ENCODE data around the gene ENGASE. TPM values are rescaled to one million over a fixed set of nuclear protein-coding genes. Genes with fewer than 3 reads are reported as not detected.
"Not testable (repeated sequence)": the region's sequence is repeated elsewhere in the genome, so short reads cannot be mapped to it uniquely, and the experiment has no call there.

ENGASE gene
- total and polyA plus RNA-seq, 2 of the 4 experiments (the other 2 are of a cell fraction) = 3.9 to 12.1 TPM

GRCh38 chr17:79030636-79031035 is 44.0 kb upstream of the ENGASE start:
- H2BK15ac ChIP-seq (ENCODE audit: low read depth, low read length); H3K9me3 ChIP-seq (ENCODE audit: control insufficient read depth, insufficient read depth, low read length); H3K27me3 ChIP-seq (ENCODE audit: control insufficient read depth, insufficient read depth, low read length); H2AK5ac ChIP-seq (ENCODE audit: low read depth, low read length); BruUV-seq (replicated peaks); in situ Hi-C loops (cut with MboI; ENCODE audit: low sequenced_read_pairs); H3K56ac ChIP-seq (ENCODE audit: extremely low read depth, insufficient read depth, low read length); DNase-seq; H3K18ac ChIP-seq (ENCODE audit: low read depth, low read length); CTCF ChIA-PET; POLR2A ChIA-PET (ENCODE audit: unreplicated experiment); H3K4me2 ChIP-seq (ENCODE audit: low read depth, low read length); H4K8ac ChIP-seq (ENCODE audit: low read depth in 2 of 2, low read length in 2 of 2); H3K14ac ChIP-seq (replicated peaks; ENCODE audit: low read depth, low read length); H2AK9ac ChIP-seq (replicated peaks; ENCODE audit: low read depth, low read length, poor library complexity); H4K5ac ChIP-seq (ENCODE audit: low read depth, low read length); H2AFZ ChIP-seq (replicated peaks; ENCODE audit: low read length, poor library complexity); H2BK120ac ChIP-seq (ENCODE audit: low read depth, low read length); H4K20me1 ChIP-seq (ENCODE audit: insufficient read depth, low read length); H3K4me3 ChIP-seq (ENCODE audit: insufficient read depth, low read depth, low read length); H2BK20ac ChIP-seq (ENCODE audit: low read depth, low read length); H3K4ac ChIP-seq (ENCODE audit: low read depth, low read length); ATAC-seq (ENCODE audit: low read depth); H3K9ac ChIP-seq (ENCODE audit: low read depth, low read length); H3K27ac ChIP-seq (ENCODE audit: insufficient read depth, low read length); H3K23ac ChIP-seq (ENCODE audit: low read depth, low read length); dilution Hi-C loops (cut with HindIII; ENCODE audit: low sequenced_read_pairs, unreplicated experiment); H2BK5ac ChIP-seq (ENCODE audit: low read depth, low read length, poor library complexity, severe bottlenecking); H4K91ac ChIP-seq (ENCODE audit: insufficient read depth, low read depth, low read length); H3K36me3 ChIP-seq (ENCODE audit: control insufficient read depth, insufficient read depth, low read length); intact Hi-C loops (cut with micrococcal nuclease): not testable (repeated sequence)
- Histone ChIP-seq H3K4me1 (ENCODE audit: control insufficient read depth, insufficient read depth, low read length) (peaks cover 28% of the 10 kb centered on the region), H3K79me1 (ENCODE audit: low read depth in 1 of 2, low read length in 2 of 2) (peaks cover 7 to 26% of the 10 kb centered on the region in 2 experiments; a peak in 2 of 4 replicates), H3K9me1 (ENCODE audit: insufficient read depth, low read length) (peaks cover 24% of the 10 kb centered on the region)
- 90% methylated on average over 5 of the region's 12 CpGs; no CpG with 5 or more reads in 1 of the 2 experiments for WGBS, 2 experiments (ENCODE audit: extremely low coverage in 2 of 2, insufficient read length in 1 of 2)
